GM23338 (cell line): ENCODE results near the gene HBQ1.

Experiments
- EZH2phosphoT487 ChIP-seq: fragments of 200-600 bp; sonication (generic); IDR thresholded peaks from one replicate; pipeline ENCODE4 v1.8.1; 2018; ENCODE audit warnings: antibody characterized with exemption; ENCODE audit not compliant: unreplicated experiment
- POLR2AphosphoS5 ChIP-seq: IDR thresholded peaks from 2 replicates; pipeline ENCODE4 v1.6.1; 2016; ENCODE audit warnings: antibody characterized with exemption, low read depth
- TF ChIP-seq, protein P1 (sequence below), 2 experiments: fragments of 200-600 bp in 1 of 2; sonication (generic) in 1 of 2; conservative IDR thresholded peaks; 2 replicates each; pipeline versions ENCODE4 v1.5.1 to v1.6.1; 2016 to 2017; ENCODE audit warnings: antibody characterized with exemption in 2 of 2, low read depth in 2 of 2, mild to moderate bottlenecking in 2 of 2, moderate library complexity in 1 of 2
- TF ChIP-seq, protein P2 (sequence below): IDR thresholded peaks from 2 replicates; pipeline ENCODE4 v1.6.1; 2016; ENCODE audit warnings: antibody characterized with exemption
- TF ChIP-seq, protein P3 (sequence below): IDR thresholded peaks from one replicate; pipeline ENCODE4 v1.6.1; 2018; ENCODE audit warnings: antibody characterized with exemption; ENCODE audit not compliant: unreplicated experiment

DNA sequence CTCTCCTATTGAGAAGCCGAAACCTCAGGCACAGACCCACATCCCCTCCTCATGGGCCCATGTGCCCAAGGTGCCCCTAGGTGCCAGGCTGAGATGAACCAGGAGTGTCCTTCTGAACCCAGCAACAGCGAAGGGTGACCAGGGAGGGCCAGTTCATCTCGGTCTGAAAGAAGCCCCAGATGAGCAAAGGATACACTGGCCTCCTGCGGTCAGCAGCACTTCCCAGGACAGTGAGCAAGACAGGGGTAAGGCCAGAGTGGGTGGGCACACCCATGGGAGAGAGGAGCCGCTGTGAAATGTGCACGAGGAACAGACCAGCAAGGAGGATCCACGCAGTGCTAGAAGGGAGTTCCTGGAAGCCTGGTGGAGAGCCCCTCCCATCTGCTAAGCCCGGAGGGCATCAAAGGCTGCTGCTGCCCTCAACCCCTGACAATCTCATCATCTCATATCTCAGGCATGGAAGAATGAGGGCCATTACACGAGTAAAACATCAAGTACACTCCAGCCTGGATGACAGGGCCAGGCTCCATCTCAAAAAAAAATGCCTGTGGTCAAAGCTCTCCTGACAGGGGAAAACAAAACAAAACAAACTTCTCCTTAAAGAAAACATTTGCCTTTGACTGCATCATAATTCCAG, 31.1 kb upstream of the HBQ1 start:
- TF ChIP-seq, protein P1, sequence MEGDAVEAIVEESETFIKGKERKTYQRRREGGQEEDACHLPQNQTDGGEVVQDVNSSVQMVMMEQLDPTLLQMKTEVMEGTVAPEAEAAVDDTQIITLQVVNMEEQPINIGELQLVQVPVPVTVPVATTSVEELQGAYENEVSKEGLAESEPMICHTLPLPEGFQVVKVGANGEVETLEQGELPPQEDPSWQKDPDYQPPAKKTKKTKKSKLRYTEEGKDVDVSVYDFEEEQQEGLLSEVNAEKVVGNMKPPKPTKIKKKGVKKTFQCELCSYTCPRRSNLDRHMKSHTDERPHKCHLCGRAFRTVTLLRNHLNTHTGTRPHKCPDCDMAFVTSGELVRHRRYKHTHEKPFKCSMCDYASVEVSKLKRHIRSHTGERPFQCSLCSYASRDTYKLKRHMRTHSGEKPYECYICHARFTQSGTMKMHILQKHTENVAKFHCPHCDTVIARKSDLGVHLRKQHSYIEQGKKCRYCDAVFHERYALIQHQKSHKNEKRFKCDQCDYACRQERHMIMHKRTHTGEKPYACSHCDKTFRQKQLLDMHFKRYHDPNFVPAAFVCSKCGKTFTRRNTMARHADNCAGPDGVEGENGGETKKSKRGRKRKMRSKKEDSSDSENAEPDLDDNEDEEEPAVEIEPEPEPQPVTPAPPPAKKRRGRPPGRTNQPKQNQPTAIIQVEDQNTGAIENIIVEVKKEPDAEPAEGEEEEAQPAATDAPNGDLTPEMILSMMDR (conservative IDR thresholded peaks at IDR 0.05; ENCODE audit: low read depth in 2 of 2) = no peak
- TF ChIP-seq POLR2AphosphoS5 (no peak), EZH2phosphoT487 (no peak)
- TF ChIP-seq, protein P2, sequence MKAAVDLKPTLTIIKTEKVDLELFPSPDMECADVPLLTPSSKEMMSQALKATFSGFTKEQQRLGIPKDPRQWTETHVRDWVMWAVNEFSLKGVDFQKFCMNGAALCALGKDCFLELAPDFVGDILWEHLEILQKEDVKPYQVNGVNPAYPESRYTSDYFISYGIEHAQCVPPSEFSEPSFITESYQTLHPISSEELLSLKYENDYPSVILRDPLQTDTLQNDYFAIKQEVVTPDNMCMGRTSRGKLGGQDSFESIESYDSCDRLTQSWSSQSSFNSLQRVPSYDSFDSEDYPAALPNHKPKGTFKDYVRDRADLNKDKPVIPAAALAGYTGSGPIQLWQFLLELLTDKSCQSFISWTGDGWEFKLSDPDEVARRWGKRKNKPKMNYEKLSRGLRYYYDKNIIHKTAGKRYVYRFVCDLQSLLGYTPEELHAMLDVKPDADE = no peak
- TF ChIP-seq, protein P3, sequence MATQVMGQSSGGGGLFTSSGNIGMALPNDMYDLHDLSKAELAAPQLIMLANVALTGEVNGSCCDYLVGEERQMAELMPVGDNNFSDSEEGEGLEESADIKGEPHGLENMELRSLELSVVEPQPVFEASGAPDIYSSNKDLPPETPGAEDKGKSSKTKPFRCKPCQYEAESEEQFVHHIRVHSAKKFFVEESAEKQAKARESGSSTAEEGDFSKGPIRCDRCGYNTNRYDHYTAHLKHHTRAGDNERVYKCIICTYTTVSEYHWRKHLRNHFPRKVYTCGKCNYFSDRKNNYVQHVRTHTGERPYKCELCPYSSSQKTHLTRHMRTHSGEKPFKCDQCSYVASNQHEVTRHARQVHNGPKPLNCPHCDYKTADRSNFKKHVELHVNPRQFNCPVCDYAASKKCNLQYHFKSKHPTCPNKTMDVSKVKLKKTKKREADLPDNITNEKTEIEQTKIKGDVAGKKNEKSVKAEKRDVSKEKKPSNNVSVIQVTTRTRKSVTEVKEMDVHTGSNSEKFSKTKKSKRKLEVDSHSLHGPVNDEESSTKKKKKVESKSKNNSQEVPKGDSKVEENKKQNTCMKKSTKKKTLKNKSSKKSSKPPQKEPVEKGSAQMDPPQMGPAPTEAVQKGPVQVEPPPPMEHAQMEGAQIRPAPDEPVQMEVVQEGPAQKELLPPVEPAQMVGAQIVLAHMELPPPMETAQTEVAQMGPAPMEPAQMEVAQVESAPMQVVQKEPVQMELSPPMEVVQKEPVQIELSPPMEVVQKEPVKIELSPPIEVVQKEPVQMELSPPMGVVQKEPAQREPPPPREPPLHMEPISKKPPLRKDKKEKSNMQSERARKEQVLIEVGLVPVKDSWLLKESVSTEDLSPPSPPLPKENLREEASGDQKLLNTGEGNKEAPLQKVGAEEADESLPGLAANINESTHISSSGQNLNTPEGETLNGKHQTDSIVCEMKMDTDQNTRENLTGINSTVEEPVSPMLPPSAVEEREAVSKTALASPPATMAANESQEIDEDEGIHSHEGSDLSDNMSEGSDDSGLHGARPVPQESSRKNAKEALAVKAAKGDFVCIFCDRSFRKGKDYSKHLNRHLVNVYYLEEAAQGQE = no peak
